Naive thymus-derived CD4-positive, alpha-beta T cell (primary cell): ENCODE data around the gene PCDHB6. TPM values are rescaled to one million over a fixed set of nuclear protein-coding genes. Genes with fewer than 3 reads are reported as not detected.
"Not testable (repeated sequence)": the region's sequence is repeated elsewhere in the genome, so short reads cannot be mapped to it uniquely, and the experiment has no call there.

ENCODE experiments used
- ATAC-seq: fragments of 150-1000 bp; cut with Tn5 transposase; 2 replicates; pipeline ENCODE4 v1.10.0; 2021; ENCODE audit warnings: mild to moderate bottlenecking, moderate library complexity
- CTCF ChIA-PET: fragments of 350-600 bp; sonication (Branson Sonifier 250); formaldehyde crosslinking; loops from one replicate; lab custom pipeline; 2021; ENCODE audit warnings: antibody characterized with exemption; lab: Charles Lee
- POLR2A ChIA-PET: fragments of 350-600 bp; sonication (Branson Sonifier 250); formaldehyde crosslinking; loops from one replicate; lab custom pipeline; 2021; ENCODE audit warnings: antibody characterized with exemption, inconsistent platforms; lab: Charles Lee
- DNase-seq, 9 donors: peaks; one replicate each; pipeline versions ENCODE4 v3.0.0 to v3.0.0-alpha.2; 2020 to 2022; ENCODE audit warnings: mixed read lengths in 1 of 9
- H3K27ac ChIP-seq: one replicate; pipeline ENCODE4 v1.7.0; 2013; ENCODE audit warnings: mild to moderate bottlenecking, low read depth, low read length, moderate library complexity
- H3K27me3 ChIP-seq, 2 donors: one replicate each; pipeline ENCODE4 v1.7.0; 2013; ENCODE audit warnings: low read length in 2 of 2, mild to moderate bottlenecking in 2 of 2, moderate library complexity in 2 of 2; ENCODE audit not compliant: control insufficient read depth in 2 of 2, insufficient read depth in 2 of 2
- H3K36me3 ChIP-seq, 3 experiments: 1 replicate in 2 of 3; 2 replicates in 1 of 3; pipeline ENCODE4 v1.7.0; 2013; ENCODE audit warnings: low read length in 3 of 3, mild to moderate bottlenecking in 3 of 3, moderate library complexity in 1 of 3; ENCODE audit not compliant: insufficient read depth in 3 of 3, control insufficient read depth in 2 of 3
- H3K4me1 ChIP-seq, 2 donors: one replicate each; pipeline ENCODE4 v1.7.0; 2013; ENCODE audit warnings: low read length in 2 of 2, mild to moderate bottlenecking in 2 of 2, moderate library complexity in 1 of 2; ENCODE audit not compliant: control insufficient read depth in 2 of 2, insufficient read depth in 2 of 2
- H3K4me3 ChIP-seq: 2 replicates; pipeline ENCODE4 v1.7.0; 2013; ENCODE audit warnings: mild to moderate bottlenecking, low read length
- H3K9me3 ChIP-seq, 3 experiments: 1 replicate in 2 of 3; 2 replicates in 1 of 3; pipeline ENCODE4 v1.7.0; 2013; ENCODE audit warnings: low read length in 3 of 3; ENCODE audit not compliant: control insufficient read depth in 2 of 3
- H3K27ac Mint-ChIP-seq, 9 donors: one replicate each; pipeline ENCODE4 v1.8.0; 2020 to 2022; ENCODE audit warnings: mixed read lengths in 9 of 9, mild to moderate bottlenecking in 8 of 9, moderate library complexity in 5 of 9, inconsistent platforms in 2 of 9
- H3K27me3 Mint-ChIP-seq, 5 donors: one replicate each; pipeline ENCODE4 v1.8.0; 2021 to 2022; ENCODE audit warnings: mixed read lengths in 5 of 5, mild to moderate bottlenecking in 1 of 5
- H3K36me3 Mint-ChIP-seq, 5 donors: one replicate each; pipeline ENCODE4 v1.8.0; 2020 to 2022; ENCODE audit warnings: mixed read lengths in 5 of 5, mild to moderate bottlenecking in 3 of 5, inconsistent platforms in 1 of 5
- H3K4me1 Mint-ChIP-seq, 7 donors: one replicate each; pipeline ENCODE4 v1.8.0; 2020 to 2022; ENCODE audit warnings: mixed read lengths in 7 of 7, mild to moderate bottlenecking in 3 of 7, inconsistent platforms in 1 of 7
- H3K4me3 Mint-ChIP-seq, 10 donors: one replicate each; pipeline ENCODE4 v1.8.0; 2020 to 2022; ENCODE audit warnings: mild to moderate bottlenecking in 10 of 10, mixed read lengths in 10 of 10, moderate library complexity in 6 of 10, inconsistent platforms in 2 of 10
- H3K9me3 Mint-ChIP-seq, 11 donors: one replicate each; pipeline ENCODE4 v1.8.0; 2020 to 2022; ENCODE audit warnings: mixed read lengths in 11 of 11, mild to moderate bottlenecking in 4 of 11, inconsistent platforms in 1 of 11, moderate library complexity in 1 of 11
- intact Hi-C, 2 donors: fragments of 100-400 bp; cut with micrococcal nuclease; formaldehyde crosslinking; loops; one replicate each; pipeline ENCODE4 v1.15.1; 2023
- polyA plus RNA-seq, 2 donors: library from polyadenylated mRNA; unstranded; fragments of 300-500 nt; fragmentation: Illumina TruSeq; gene quantifications; one replicate each; pipeline ENCODE4 v1.2.3, GENCODE V29; 2021
- total RNA-seq, 6 experiments: library from RNA in 5 of 6; stranded (reverse) in 5 of 6; gene quantifications; 1 replicate in 5 of 6; 2 replicates in 1 of 6; pipeline ENCODE4 v1.2.3 and lab custom pipeline; 2021 to 2026

Gene PCDHB6
- total and polyA plus RNA-seq, 7 experiments from 2014 or later, result not detected

- Mint-ChIP-seq H3K4me1 (peaks cover 0 to 9% (median 5%) of the 10 kb centered on the region in 7 donors), H3K27ac (no peak overlapping the region), H3K27me3 (peaks cover 0 to 62% (median 48%) of the 10 kb centered on the region in 5 donors), H3K36me3 (peaks cover 2 to 30% (median 3%) of the 10 kb centered on the region in 5 donors), H3K4me3 (peak overlapping the region in 7 of 10 donors; percentile 42 to 76 (median 70)), H3K9me3 (peaks cover 3 to 80% (median 41%) of the 10 kb centered on the region in 11 donors)
- Histone ChIP-seq H3K9me3 (peaks cover 0 to 16% (median 0%) of the 10 kb centered on the region in 3 experiments), H3K27ac (no peak overlapping the region), H3K4me3 (no peak overlapping the region), H3K36me3 (no peaks in the 10 kb centered on the region), H3K4me1 (no peaks in the 10 kb centered on the region), H3K27me3 (no peaks in the 10 kb centered on the region)
- no peak for ATAC-seq
- ChIA-PET CTCF (interaction anchor here (1.3 kb wide), 1 partner anchor 428 kb away, joined by 5 read pairs; no protein-coding TSS in a partner anchor), POLR2A (no interaction called here)
- intact Hi-C loops, result no loop called here
- no peak for DNase-seq
These were observed 14.1 kb upstream of the PCDHB6 start for GRCh38 chr5:141135718-141136266.

- POLR2A ChIA-PET, H3K27me3 ChIP-seq, intact Hi-C loops, CTCF ChIA-PET, H3K27ac ChIP-seq, DNase-seq, ATAC-seq, H3K27ac Mint-ChIP-seq, H3K36me3 ChIP-seq, H3K4me1 ChIP-seq, H3K4me3 ChIP-seq, H3K4me1 Mint-ChIP-seq, H3K4me3 Mint-ChIP-seq: not testable (repeated sequence)
- H3K9me3 ChIP-seq, result peaks cover 0 to 16% (median 0%) of the 10 kb centered on the region in 3 experiments
- peaks cover 3 to 76% (median 45%) of the 10 kb centered on the region in 11 donors for H3K9me3 Mint-ChIP-seq
- peaks cover 0 to 60% (median 58%) of the 10 kb centered on the region in 5 donors for H3K27me3 Mint-ChIP-seq
- peaks cover 2 to 30% (median 3%) of the 10 kb centered on the region in 5 donors for H3K36me3 Mint-ChIP-seq
These were observed 12.5 kb upstream of the PCDHB6 start for GRCh38 chr5:141137346-141137745.

DNA sequence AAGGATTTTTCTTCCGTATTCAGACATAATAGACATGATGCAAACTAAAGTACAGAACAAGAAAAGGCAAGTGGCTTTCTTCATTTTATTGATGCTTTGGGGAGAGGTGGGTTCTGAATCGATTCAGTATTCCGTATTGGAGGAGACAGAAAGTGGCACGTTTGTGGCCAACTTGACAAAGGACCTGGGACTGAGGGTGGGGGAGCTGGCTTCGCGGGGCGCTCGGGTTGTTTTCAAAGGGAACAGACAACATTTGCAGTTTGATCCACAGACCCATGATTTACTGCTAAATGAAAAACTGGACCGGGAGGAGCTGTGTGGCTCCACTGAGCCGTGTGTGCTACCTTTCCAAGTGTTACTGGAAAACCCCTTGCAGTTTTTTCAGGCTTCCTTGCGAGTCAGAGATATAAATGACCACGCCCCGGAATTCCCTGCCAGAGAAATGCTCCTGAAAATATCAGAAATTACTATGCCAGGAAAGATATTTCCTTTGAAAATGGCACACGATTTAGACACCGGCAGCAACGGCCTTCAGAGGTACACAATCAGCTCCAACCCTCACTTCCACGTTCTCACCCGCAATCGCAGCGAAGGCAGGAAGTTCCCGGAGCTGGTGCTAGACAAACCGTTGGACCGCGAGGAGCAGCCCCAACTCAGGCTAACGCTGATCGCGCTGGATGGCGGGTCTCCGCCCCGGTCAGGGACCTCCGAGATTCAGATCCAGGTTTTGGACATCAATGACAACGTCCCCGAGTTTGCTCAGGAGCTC lies 551 bp downstream of the PCDHB6 start:
- CTCF ChIA-PET, result no interaction called here
- H3K4me1 ChIP-seq, result no peaks in the 10 kb centered on the region
- Mint-ChIP-seq H3K27me3 (peaks cover 8 to 55% (median 54%) of the 10 kb centered on the region in 5 donors), H3K4me3 (peak overlapping the region in 5 of 10 donors; percentile 34 to 66 (median 50)), H3K9me3 (peaks cover 5 to 58% (median 29%) of the 10 kb centered on the region in 11 donors), H3K4me1 (peaks cover 0 to 6% (median 5%) of the 10 kb centered on the region in 7 donors), H3K36me3 (peaks cover 0 to 16% (median 5%) of the 10 kb centered on the region in 5 donors), H3K27ac (peak overlapping the region in 1 of 9 donors; percentile 14)
- no peaks in the 10 kb centered on the region for H3K36me3 ChIP-seq
- no peak for ATAC-seq
- H3K27ac ChIP-seq, result no peak overlapping the region
- no peaks in the 10 kb centered on the region for H3K9me3 ChIP-seq
- no peak overlapping the region for H3K4me3 ChIP-seq
- intact Hi-C loops, result no loop called here
- POLR2A ChIA-PET, result no interaction called here
- peaks cover 0 to 10% of the 10 kb centered on the region in 2 donors for H3K27me3 ChIP-seq
- DNase-seq, result no peak

- no peaks in the 10 kb centered on the region for H3K9me3 ChIP-seq
- Mint-ChIP-seq H3K27me3 (peaks cover 8 to 61% (median 58%) of the 10 kb centered on the region in 5 donors), H3K4me3 (no peak overlapping the region), H3K4me1 (peaks cover 0 to 6% (median 5%) of the 10 kb centered on the region in 7 donors), H3K9me3 (peaks cover 5 to 64% (median 31%) of the 10 kb centered on the region in 11 donors), H3K36me3 (peaks cover 0 to 17% (median 5%) of the 10 kb centered on the region in 5 donors), H3K27ac (peak overlapping the region in 1 of 9 donors; percentile 33)
- ATAC-seq (no peak), DNase-seq (no peak)
- H3K36me3 ChIP-seq, result no peaks in the 10 kb centered on the region
- POLR2A ChIA-PET, result no interaction called here
- CTCF ChIA-PET, result no interaction called here
- H3K27ac ChIP-seq, result no peak overlapping the region
- intact Hi-C loops, result no loop called here
- H3K27me3 ChIP-seq, result peaks cover 0 to 10% of the 10 kb centered on the region in 2 donors
- no peak overlapping the region for H3K4me3 ChIP-seq
- H3K4me1 ChIP-seq, result no peaks in the 10 kb centered on the region
These were observed 1.1 kb downstream of the PCDHB6 start for GRCh38 chr5:141150993-141151325.

DNA sequence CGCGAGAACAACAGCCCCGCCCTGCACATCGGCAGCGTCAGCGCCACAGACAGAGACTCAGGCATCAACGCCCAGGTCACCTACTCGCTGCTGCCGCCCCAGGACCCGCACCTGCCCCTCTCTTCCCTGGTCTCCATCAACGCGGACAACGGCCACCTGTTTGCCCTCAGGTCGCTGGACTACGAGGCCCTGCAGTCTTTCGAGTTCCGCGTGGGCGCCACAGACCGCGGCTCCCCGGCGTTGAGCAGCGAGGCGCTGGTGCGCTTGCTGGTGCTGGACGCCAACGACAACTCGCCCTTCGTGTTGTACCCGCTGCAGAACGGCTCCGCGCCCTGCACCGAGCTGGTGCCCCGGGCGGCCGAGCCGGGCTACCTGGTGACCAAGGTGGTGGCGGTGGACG lies 1.8 kb downstream of the PCDHB6 start:
- Mint-ChIP-seq H3K9me3 (peaks cover 6 to 70% (median 38%) of the 10 kb centered on the region in 11 donors), H3K27ac (peak overlapping the region in 1 of 9 donors; percentile 23), H3K36me3 (peaks cover 0 to 24% (median 5%) of the 10 kb centered on the region in 5 donors), H3K27me3 (peaks cover 8 to 67% (median 59%) of the 10 kb centered on the region in 5 donors)
- H3K36me3 ChIP-seq, DNase-seq, intact Hi-C loops, CTCF ChIA-PET, H3K4me1 Mint-ChIP-seq, H3K4me3 Mint-ChIP-seq, ATAC-seq, H3K4me1 ChIP-seq, H3K9me3 ChIP-seq, H3K27ac ChIP-seq, H3K4me3 ChIP-seq, POLR2A ChIA-PET: not testable (repeated sequence)
- peaks cover 0 to 10% of the 10 kb centered on the region in 2 donors for H3K27me3 ChIP-seq

DNA sequence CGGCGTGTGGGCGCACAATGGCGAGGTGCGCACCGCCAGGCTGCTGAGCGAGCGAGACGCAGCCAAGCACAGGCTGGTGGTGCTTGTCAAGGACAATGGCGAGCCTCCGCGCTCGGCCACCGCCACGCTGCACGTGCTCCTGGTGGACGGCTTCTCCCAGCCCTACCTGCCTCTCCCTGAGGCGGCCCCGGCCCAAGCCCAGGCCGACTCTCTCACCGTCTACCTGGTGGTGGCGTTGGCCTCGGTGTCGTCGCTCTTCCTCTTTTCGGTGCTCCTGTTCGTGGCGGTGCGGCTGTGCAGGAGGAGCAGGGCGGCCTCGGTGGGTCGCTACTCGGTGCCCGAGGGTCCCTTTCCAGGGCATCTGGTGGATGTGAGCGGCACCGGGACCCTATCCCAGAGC lies 2.2 kb downstream of the PCDHB6 start:
- H3K27ac Mint-ChIP-seq, result peak overlapping the region in 1 of 9 donors; percentile 42
- H3K4me3 Mint-ChIP-seq, H3K27ac ChIP-seq, H3K4me1 Mint-ChIP-seq, H3K4me3 ChIP-seq, intact Hi-C loops, CTCF ChIA-PET, H3K9me3 ChIP-seq, H3K4me1 ChIP-seq, POLR2A ChIA-PET, H3K36me3 ChIP-seq, DNase-seq, ATAC-seq: not testable (repeated sequence)
- H3K27me3 Mint-ChIP-seq, result peaks cover 8 to 72% (median 63%) of the 10 kb centered on the region in 5 donors
- peaks cover 0 to 10% of the 10 kb centered on the region in 2 donors for H3K27me3 ChIP-seq
- H3K36me3 Mint-ChIP-seq, result peaks cover 0 to 26% (median 5%) of the 10 kb centered on the region in 5 donors
- peaks cover 8 to 75% (median 43%) of the 10 kb centered on the region in 11 donors for H3K9me3 Mint-ChIP-seq
